8988T (cell line): ENCODE data around the gene CDKN2AIPNL.

ENCODE experiments used
- DNase-seq: peaks from one replicate; pipeline ENCODE4 v3.0.0; 2011

The CDKN2AIPNL gene, protein sequence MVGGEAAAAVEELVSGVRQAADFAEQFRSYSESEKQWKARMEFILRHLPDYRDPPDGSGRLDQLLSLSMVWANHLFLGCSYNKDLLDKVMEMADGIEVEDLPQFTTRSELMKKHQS

DNA sequence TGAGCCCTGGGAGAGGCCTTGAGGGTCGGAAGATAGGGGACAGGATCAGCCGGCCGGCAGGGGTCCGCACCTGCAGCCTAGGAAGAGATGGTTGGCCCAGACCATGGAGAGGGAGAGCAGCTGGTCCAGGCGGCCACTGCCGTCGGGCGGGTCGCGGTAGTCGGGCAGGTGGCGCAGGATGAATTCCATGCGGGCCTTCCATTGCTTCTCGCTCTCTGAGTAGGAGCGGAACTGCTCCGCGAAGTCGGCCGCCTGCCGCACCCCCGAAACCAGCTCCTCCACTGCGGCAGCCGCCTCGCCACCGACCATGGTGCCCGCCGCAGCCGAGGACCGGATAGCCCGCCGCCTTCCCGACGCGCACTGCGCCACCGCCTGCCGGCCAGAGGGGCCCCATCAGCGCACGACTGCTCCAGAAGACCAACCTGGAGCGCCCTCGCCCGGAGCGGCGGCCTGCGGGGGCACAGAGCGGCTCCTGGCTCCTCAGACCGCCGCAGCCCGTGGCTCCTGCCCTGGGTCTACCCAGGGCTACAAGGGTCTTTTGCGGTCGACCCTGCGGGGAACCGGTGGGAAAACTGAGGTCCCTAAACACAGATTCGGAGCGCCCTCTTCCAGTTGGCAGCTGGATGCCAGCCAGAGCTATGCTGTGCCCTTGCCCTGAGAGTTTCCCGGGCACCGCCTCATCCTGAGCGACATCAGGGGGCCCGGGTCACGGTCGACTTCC, at the start of gene CDKN2AIPNL:
Gene CDKN2AIPNL, minus strand, starts transcription at position 336 of the 721 bp plus-strand sequence. Its CDS starts 27 bp downstream, at position 309.
- peak; percentile 87 for DNase-seq

DNA sequence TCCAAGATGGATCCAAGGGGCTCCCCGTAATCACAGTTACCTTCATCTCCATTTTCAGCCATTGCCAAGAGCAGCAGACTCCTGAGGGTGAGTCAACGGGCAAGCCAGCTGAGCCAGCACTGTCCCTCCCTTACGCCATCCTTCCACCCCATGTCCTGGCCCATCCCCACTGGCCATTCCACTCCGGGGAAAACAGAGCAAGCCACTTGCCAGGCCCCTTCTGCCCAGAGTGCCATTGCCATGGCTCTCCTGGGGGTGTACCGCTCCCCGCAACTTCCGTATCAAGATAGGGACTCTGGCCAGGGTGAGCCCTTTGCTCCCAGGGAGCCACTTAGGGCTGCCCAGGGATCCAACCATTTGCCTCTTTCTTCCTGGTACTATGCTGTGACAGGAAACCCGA, 48.9 kb upstream of the CDKN2AIPNL start:
- no peak for DNase-seq

DNA sequence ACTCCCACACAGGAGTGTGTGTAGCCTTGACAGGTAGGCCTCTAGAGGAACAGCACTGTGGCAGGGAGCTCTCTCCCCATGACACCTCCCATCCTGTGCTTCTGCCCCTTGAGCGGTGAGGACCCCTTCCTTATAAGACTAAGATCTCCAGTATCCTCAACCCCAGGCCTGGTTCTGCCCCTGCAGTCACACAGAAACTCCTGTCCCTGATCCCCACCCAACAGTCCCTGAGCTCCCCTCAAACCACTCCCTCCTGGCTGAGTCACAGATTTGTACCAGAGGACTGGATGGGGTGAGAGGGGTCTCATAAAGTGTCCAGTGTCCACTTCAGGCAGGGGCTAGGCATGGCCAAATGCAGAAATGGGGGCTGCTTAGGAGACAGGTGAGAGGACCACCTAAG, 47.8 kb upstream of the CDKN2AIPNL start:
- no peak for DNase-seq

DNA sequence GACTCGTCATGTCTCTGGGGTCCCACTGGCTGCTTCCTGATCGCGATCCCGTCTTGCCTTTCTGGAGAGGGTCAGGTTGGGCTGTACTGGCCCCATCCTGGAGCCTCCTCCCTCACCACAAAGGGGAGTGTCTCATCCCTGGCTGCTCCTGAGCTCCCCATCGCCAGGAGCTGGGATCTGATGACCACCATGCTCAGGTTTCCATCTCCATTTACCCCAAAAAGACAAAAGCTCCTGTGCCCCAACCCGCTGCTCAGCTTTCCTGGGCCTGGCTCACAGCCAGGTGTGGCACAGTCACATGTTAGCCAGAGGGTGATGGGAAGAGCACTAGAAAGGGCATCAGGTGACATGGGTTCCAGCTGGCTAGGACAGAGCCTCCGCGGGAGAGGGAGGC, 47.3 kb upstream of the CDKN2AIPNL start:
- no peak for DNase-seq

DNA sequence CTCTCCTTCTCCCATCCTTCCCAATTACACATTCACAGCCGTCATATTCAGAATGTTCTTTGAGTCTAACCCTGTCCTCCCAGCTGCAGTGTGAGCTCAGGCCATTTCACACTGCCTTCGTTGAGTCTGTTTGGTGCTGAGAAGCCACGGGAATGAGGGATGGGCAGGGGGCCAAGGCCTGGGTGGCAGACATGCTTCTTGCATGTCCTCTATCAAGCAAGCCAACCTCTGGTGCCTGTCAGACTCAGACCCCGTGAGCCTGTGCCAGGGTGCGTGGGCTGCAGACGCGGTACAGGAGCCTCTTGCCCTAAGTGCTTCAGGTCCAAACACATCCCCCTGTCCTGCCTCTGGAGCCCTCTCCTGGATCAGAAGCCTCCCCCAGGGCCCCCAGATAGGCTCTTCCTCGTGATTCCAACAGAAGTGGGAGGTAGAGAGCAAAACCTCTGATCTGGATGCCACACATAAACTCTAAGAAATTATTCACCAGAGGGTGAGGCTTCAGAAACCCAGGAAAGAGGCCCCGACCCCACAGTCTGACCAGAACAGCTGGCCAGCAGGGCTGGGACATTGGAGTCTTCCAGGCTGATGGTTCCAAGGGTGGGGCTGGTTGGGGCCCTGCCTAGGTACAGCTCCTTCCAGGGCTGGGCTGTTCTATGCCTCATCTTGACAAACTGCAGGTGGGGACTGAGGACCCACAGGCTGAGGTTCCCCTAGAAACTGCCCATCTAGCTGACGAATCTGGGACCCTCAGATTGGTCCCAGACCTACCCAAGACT, 46.7 kb upstream of the CDKN2AIPNL start:
- no peak for DNase-seq

DNA sequence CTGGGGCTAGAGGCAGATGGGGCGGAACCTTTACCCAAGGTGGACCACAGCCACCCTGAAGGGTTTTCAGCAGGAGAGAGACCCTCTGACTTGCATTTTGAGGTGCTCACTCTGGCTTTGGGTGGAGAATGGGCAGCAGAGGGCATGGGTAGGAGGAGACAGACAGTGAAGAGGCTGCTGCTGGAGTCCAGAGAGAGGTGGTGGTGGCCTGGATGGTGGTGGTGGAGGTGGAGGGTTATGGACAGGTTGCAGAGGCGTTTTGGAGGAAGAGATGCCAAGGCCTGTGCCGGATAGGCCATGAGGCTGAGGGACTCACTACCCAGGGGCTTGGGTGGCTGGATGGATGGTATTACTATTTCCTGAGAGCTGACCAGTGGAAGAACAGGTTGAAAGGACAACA, 46.1 kb upstream of the CDKN2AIPNL start:
- no peak for DNase-seq

DNA sequence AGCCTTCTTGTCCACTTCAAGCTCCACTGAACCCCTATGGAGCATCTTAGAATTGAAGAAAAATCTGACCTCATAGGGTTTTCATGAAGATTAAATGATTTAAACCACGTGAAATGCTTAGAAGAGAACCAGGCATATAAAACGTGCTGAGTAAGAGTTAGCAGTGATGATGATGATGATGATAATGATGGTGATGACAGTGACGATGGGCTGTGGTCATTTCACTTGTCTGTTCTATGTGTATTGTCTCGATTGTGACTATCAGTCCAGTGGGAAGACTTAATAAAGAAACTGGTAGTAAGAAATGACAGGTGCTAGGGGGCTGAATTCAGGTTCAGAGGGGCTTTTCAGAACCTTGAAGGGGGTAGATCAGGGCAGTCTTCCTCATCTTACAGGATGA, 45.1 kb upstream of the CDKN2AIPNL start:
- no peak for DNase-seq

DNA sequence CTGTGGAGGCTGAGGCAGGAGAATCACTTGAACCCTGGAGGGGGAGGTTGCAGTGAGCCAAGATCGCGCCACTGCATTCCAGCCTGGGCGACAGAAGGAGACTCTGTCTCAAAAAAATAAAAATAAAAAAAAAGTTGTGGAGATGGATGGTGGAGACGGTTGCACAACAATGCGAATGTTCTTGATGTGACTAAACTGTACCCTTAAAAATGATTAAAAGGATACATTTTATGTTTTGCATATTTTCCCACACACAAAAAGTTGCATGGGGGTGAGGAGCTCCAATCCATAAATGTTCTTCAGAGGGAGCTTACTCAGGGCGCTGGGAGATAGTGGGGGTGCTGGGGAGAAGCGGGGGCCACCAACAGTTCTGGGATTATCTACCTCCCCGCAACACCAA, 43.8 kb upstream of the CDKN2AIPNL start:
- no peak for DNase-seq

DNA sequence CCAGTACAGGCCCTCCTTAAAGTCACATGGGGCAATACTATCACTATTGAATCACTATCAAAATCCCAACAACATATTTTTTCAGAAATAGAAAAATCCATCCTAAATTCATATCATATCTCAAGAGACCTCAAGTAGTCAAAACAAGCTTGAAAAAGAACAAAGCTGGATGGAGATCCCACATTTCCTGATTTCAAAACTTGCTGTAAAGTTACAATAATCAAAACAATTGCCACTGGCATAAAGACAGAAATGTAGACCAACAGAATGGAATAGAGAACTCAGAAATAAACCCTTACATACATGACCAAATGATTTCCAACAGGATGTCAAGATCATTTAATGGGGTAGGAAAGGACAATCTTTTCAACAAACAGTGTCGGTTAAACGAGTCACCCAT, 41.3 kb upstream of the CDKN2AIPNL start:
- no peak for DNase-seq

DNA sequence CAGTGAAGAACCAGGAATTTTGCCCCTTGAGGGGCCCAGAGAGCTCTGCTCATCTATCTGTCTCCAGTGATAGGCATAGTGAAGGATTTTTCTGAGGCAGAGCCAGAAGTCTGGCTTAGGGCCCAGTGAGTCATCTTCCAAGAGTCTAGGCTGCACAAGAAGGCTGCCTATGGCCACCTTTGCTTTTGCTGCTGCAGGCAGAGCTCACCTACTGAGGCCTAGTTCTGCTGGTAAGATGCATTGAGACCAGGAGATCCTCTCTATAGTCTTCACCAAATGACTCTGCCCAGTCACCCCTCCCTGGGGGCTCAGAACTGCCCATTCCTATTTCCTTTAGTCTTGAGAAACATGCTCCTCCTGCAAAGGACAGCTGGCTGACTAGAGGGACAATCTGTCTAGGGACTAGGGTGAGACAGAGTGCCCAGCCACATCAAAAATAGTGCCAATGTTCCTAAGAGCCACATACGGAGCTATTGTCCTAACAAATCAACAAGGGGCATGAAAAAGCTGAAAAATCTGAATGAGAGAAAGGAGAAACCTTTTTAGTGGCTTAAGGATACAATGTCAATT, 40.3 kb upstream of the CDKN2AIPNL start:
- DNase-seq = peak; percentile 47

DNA sequence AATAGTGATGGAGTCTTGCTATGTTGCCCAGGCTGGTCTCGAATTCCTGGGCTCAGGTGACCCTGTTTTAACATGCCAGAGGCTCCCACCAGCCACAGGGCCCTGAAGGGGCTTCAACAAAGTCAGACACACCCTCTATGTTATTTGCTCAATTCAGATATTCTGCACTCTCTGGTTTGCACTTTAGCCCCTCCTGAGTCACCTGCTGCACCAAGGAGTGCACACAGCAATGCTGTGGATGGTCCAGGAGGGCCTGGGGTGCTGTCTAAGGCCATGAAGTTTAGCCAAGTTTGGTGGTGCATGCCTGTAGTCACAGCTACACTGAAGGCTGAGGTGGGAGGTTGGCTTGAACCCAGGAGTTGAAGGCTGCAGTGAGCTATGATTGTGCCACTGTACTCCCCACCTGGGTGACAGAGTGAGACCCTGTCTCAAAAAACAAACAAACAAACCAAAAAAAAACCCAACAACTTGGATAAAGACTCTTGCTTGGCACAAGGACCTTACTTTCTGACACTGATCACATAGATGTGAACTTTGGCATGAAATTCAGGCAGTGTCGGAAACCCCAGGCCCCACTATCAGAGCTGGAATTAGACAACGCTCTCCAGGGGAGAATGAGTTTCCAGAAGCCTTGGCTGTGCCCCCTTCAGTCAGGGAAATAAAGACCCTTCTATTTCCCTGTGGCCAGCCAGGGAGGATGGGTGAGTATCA, 39.7 kb upstream of the CDKN2AIPNL start:
- no peak for DNase-seq

DNA sequence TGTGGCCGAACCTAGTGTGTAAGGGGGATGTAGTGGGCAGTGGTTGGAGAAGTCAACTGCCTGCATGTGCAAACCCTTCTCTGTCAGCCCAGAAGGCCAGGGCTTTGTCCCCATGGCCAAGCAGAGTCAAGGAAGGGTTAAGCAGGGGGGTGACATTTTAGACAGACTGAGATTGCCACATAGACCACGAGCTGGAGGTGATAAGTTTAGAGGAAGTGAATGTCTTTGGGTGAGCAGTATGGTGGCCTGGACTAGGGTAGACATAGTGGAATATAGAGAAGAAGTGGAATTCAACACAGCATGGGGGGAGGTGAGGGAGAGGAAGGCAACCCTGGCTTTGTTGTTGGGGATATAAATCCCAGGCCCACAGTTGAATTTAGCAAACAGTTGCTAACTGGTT, 38.7 kb upstream of the CDKN2AIPNL start:
- DNase-seq = no peak

DNA sequence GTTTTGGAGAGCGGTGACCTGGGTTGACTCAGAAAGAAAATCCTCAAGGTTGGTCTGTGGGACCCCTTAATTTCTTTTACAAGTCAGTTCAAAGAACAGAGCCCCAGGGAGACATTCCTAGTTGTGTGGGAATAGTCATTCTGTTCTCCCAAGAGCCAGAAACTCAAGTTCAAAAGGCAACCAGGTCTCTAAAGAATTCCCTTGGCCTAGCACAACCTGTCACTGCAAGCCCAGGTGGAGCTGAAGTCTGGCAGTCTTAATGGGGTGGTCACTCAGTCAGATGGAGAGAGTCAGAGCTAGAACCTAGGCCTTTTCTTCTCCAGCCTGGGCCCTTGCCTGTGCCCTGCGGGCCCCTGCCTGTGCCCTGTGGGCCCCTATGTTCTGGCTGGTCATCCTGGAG, 37.5 kb upstream of the CDKN2AIPNL start:
- DNase-seq = no peak

DNA sequence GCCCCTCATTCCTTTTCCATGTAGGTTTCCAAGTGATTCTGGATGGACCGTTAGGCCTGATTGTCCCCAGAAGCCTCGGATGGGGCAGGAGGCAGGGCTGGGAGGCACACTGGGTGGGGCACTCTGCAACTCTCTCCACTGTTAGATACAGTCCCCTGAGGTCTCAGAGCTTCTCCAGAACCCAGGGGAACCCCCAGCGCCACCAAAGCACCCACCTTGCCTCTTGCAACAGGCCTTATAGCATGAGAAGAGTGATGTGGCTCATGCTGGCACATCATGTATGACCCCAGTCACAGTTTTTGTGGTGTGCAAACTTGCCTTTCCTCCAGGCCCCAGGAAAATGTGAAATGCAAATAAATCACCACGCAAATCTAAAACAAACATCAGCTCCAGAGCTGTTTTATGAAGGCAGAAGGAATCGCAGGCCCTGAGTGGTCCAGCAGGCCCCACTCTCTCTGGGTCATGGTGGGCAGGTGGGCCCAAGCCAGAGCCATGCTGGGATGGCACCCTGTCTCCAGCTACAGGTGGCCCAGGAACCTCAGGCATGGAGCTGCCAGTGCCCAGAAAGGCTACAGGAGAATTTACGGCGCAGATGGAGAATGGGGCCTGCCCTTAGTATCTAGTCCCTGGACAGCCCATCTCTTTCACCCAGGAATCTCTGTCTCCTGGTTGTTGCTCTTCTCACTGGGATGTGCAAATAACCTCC, 36.3 kb upstream of the CDKN2AIPNL start:
- no peak for DNase-seq

DNA sequence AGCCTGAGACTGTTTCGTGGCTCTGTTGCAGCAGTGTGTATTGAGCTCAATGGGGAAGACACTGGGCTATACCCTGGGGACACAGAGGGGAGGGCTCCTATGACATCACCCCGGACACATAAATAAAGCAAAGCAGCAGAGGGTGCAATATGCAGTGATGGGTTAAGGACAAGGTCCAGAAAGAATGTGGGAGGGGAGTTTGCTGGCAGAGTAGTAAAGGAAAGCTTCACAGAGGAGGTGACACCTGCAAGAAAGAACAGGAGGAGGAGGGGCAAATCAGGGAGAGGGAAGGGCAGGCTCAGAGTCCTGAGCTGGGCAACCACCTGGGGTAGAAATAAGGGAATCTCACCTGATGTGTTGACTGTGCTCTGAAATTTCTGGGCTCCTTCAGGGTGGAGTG, 35.3 kb upstream of the CDKN2AIPNL start:
- DNase-seq = no peak

DNA sequence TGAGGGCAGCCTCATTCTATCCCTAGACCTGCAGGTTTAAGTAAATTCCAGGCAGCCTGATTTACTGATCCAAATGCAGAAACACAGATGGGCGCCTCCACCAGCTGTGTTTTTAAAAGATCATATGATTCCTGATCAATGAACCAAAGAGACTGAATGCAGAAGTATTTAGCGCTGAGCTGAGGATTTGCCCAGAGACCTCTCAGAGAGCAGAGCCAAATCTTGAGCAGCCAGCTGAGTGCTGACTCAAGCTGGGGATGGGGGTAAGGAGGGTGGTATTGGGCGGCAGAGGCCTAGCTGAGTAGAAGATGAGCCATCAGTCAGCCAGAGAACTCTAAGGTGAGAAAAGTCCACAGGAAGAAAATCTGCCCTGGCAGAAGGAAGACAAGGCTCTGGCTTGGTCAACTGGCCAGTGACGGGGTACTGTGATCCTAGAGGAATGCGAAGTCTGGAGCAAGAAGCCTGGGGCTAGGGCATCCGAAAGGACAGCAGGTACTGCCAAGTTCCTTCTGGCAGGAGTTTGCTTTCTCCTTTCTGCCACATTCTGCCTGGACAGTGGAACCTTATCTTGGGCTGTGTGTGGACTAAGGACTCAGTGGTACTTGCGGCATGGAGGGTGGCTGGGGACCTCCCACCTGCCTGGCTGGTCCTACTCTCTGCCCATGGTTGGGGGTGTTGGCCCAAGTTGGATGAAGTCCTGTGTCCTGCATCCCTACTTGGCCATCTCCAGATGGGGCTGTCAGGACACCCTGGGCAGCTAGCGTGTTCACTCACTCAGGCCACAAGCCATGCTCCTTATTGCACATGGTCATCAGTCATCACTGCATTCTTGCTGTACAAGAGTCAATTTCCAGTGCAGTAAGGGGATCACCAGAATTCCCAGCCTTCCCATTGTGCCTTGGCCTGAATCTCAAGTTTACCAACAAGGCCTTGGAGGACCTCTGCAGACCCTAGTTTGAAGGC, 34.5 kb upstream of the CDKN2AIPNL start:
- DNase-seq = no peak

DNA sequence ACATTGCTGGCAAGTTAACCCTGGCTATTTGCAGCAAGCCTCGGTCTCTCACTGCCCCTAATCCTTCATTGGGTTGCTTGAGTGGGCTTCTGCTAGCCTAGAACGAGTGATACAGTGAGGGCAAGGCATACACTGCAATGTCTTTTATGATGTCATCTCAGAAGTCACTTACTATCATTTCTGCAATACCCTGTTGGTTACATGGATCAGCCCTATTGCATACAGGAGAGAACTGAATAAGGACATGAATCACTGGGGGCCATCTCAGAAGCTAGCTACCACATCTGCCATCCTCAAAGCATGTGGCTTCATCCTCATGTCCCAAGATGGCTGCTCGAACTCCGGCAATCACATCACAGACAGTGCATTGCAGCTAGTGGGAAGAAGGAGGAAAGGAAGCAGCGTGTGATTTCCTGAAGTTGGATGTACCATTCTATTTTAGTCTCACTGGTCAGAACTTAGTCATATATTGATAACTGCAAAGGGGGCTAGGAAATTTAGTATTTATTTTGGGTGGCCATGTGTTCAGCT, 33.3 kb upstream of the CDKN2AIPNL start:
- no peak for DNase-seq

DNA sequence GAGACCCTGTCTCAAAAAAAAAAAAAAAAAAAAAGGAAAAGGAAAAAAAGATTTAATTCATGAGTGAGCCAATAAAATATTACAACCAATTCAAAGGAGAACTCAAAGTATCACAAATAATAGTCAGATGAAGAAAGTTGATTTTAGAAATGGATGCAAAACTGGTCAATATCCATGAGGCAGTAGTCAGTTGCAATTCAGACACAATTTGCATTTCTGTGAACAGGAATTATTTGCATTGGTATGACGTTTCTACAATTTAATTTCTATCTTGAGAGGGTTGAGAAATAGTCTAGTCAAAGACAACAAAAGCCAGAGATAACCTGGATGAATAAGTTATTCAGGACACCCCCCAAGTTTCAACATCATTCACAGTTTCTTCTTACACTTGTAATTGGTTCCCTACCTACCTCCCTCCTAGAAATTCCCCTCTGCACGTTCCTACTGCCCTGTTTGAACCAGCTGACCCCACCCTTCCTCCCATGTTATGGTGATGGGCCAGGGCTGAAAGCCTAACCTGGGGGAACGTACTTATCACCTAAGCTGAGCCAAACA, 28.6 kb upstream of the CDKN2AIPNL start:
- DNase-seq = no peak

DNA sequence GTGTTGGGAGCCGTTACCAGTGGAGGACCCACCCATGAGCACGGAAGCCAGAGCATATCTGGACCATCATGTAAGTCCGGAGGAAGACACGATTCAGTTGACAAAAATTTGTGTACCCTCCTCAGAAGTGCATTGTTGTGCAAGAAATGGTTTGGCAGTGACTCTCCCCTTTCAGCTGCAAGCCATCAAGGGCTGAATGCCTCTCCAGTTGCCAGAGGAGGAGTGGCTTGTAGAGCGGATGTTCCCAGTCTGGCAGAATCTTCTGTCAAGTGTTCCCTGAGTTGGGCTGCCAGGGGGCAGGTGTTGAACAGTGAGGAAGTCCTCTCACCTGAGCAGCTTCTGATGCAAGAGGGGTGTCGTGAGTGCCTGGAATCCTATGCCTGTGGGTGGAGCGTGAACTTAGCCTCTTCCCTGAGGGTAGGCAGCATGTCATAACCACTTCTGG, 27.6 kb upstream of the CDKN2AIPNL start:
- DNase-seq = peak; percentile 61

DNA sequence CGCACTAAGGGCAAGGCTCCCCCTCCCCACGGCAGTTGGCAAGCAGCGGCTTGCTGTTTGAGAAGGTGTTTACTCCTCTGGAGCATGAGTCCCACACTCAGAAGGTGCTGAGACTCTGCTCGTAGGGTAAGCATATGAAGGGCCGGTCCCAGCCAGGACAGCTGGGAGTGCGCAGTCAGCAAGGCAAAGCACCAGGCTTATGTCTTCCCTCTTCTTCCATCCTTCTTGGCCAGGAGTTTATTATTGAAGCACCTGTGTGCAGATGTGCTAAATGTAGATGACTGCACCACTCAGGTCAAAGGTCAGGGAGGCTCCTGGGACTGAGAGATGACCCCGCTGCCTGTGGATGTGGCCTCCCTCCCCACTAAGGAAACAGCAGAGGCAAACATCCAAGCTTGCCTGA, 27.0 kb upstream of the CDKN2AIPNL start:
- no peak for DNase-seq
